K562 (cell line): ENCODE measurements around the gene IGF2R. TPM values are rescaled to one million over a fixed set of nuclear protein-coding genes. Genes with fewer than 3 reads are reported as not detected.

ENCODE experiments used
- ATAC-seq: fragments of 200-7000 bp; cut with Tn5 transposase; 3 replicates; pipeline ENCODE4 v1.9.1; 2020; ENCODE audit warnings: moderate library complexity
- BruUV-seq: library from RNA; stranded (reverse); fragments of 400-500 nt; replicated peaks from 2 replicates; lab custom pipeline; 2021; lab: Mats Ljungman, UMichigan
- CTCF ChIA-PET: fragments of 300-600 bp; formaldehyde crosslinking; extraction: SDS; loops from one replicate; lab custom pipeline; 2021; ENCODE audit warnings: low intra/inter-chr PET ratio; lab: Yijun Ruan, JAX
- POLR2A ChIA-PET: fragments of 300-600, 350-650 bp; sonication (Branson Sonifier 250); formaldehyde crosslinking; extraction: SDS; loops from one replicate; lab custom pipeline; 2021; ENCODE audit warnings: antibody characterized with exemption, inconsistent platforms; lab: Yijun Ruan, JAX
- DNase-seq, 4 experiments: peaks; one replicate each; pipeline versions ENCODE4 v3.0.0 to v3.0.0-alpha.2; 2011 to 2018; ENCODE audit warnings: low spot score in 3 of 4, mixed read lengths in 3 of 4; ENCODE audit errors: extremely low read depth in 1 of 4
- FAIRE-seq: peaks from 2 replicates; lab custom pipeline; 2011; peaks lifted over from hg19 to GRCh38; lab: Jason Lieb, UNC
- H2AFZ ChIP-seq: 2 replicates; pipeline ENCODE4 v1.6.0; 2011; ENCODE audit warnings: low read depth, low read length, control low read depth, inconsistent platforms
- H3K27ac ChIP-seq: fragments of 200-600 bp; 3 replicates; pipeline ENCODE4 v1.8.0; 2011; ENCODE audit warnings: low read depth, mild to moderate bottlenecking, control low read depth, inconsistent platforms, low read length, moderate library complexity, mixed read lengths; ENCODE audit errors: extremely low read depth
- H3K27me3 ChIP-seq, 2 experiments: fragments of 300-600 bp in 1 of 2; 2 replicates in 1 of 2; 3 replicates in 1 of 2; pipeline versions ENCODE4 v1.6.0 to v1.8.0; 2011; ENCODE audit warnings: inconsistent platforms in 2 of 2, low read length in 2 of 2, mild to moderate bottlenecking in 1 of 2, mixed read lengths in 1 of 2, moderate library complexity in 1 of 2; ENCODE audit not compliant: control insufficient read depth in 2 of 2, insufficient read depth in 2 of 2
- H3K36me3 ChIP-seq: fragments of 300-600 bp; 3 replicates; pipeline ENCODE4 v1.8.0; 2011; ENCODE audit warnings: mild to moderate bottlenecking, low read length, inconsistent platforms; ENCODE audit not compliant: control insufficient read depth, insufficient read depth
- H3K4me1 ChIP-seq, 2 experiments: fragments of 200-600 bp in 1 of 2; replicated peaks in 1 of 2; 2 replicates in 1 of 2; 3 replicates in 1 of 2; pipeline versions ENCODE4 v1.5.1 to v1.8.0; 2011; ENCODE audit warnings: inconsistent platforms in 2 of 2, low read length in 2 of 2, mild to moderate bottlenecking in 1 of 2, mixed read lengths in 1 of 2, moderate library complexity in 1 of 2; ENCODE audit not compliant: control insufficient read depth in 2 of 2, insufficient read depth in 2 of 2
- H3K4me2 ChIP-seq: 2 replicates; pipeline ENCODE4 v1.6.1; 2011; ENCODE audit warnings: low read length, control low read depth, inconsistent platforms, mixed read lengths; ENCODE audit not compliant: insufficient read depth
- H3K4me3 ChIP-seq: fragments of 200-600 bp; sonication (generic), shearing (Covaris generic); 2 replicates; pipeline ENCODE4 v1.5.1; 2016; ENCODE audit warnings: control low read depth, inconsistent platforms
- H3K79me2 ChIP-seq: fragments of 200-600 bp; 3 replicates; pipeline ENCODE4 v1.8.0; 2011; ENCODE audit warnings: low read length, inconsistent platforms; ENCODE audit not compliant: control insufficient read depth, insufficient read depth
- H3K9ac ChIP-seq, 2 experiments: 2 replicates each; pipeline versions ENCODE4 v1.6.0 to v1.6.1; 2011; ENCODE audit warnings: low read depth in 2 of 2, low read length in 2 of 2, control low read depth in 1 of 2, inconsistent platforms in 1 of 2, mild to moderate bottlenecking in 1 of 2, mixed read lengths in 1 of 2; ENCODE audit not compliant: insufficient read depth in 1 of 2
- H3K9me1 ChIP-seq: one replicate; pipeline ENCODE4 v1.6.0; 2011; ENCODE audit warnings: inconsistent platforms, mild to moderate bottlenecking, low read length, moderate library complexity; ENCODE audit not compliant: control insufficient read depth, insufficient read depth
- H3K9me3 ChIP-seq: replicated peaks from 2 replicates; pipeline ENCODE4 v1.5.1; 2011; ENCODE audit warnings: low read depth, low read length, inconsistent platforms; ENCODE audit not compliant: control insufficient read depth, insufficient read depth
- H4K20me1 ChIP-seq: replicated peaks from 2 replicates; pipeline ENCODE4 v1.6.1; 2011; ENCODE audit warnings: low read length, inconsistent platforms, mixed read lengths; ENCODE audit not compliant: control insufficient read depth, insufficient read depth
- CGGBP1 ChIP-seq: fragments of 250-450 bp; sonication (Bioruptor Pico); IDR thresholded peaks from 2 replicates; pipeline ENCODE4 v1.9.0; 2021; ENCODE audit warnings: mild to moderate bottlenecking
- RCOR1 ChIP-seq, 2 experiments: IDR thresholded peaks; 2 replicates each; pipeline ENCODE4 v1.6.1; 2012; ENCODE audit warnings: low read depth in 2 of 2, low read length in 2 of 2, borderline replicate concordance in 1 of 2, improper control_type of control experiment in 1 of 2
- SIN3A ChIP-seq, 2 experiments: fragments of 150-350 bp in 1 of 2; IDR thresholded peaks; 2 replicates each; pipeline ENCODE4 v1.6.1; 2011 to 2016; ENCODE audit warnings: borderline replicate concordance in 2 of 2, low read depth in 2 of 2, low read length in 2 of 2, mild to moderate bottlenecking in 2 of 2, moderate library complexity in 2 of 2; ENCODE audit not compliant: control insufficient read depth in 1 of 2
- WGBS: fragments of 100-300 bp; shearing (Covaris generic); methylation state at CpG from one replicate; pipeline ENCODE4 v1.1.6; 2016; ENCODE audit warnings: low coverage, mixed read lengths; ENCODE audit not compliant: insufficient coverage; ENCODE audit errors: missing lambda C conversion rate; 5-methylcytosine and 5-hydroxymethylcytosine counted together
- in situ Hi-C: fragments of 300-500 bp; cut with MboI; formaldehyde crosslinking; loops from 4 replicates; pipeline ENCODE4 v1.15.0; 2018; ENCODE audit warnings: inconsistent platforms, mixed read lengths
- intact Hi-C: fragments of 100-400 bp; cut with micrococcal nuclease; formaldehyde crosslinking; loops from 2 replicates; pipeline ENCODE4 v1.14.2; 2022
- polyA plus RNA-seq, 8 experiments: library from polyadenylated mRNA; depleted of rRNA in 4 of 8; stranded (reverse) in 5 of 8; unstranded in 3 of 8; fragments of >200 nt; fragmentation: Nextera tagmentation in 2 of 8; fragmentation: Illumina TruSeq in 1 of 8; extraction: Ambion mirVana in 2 of 8; extraction: Trizol in 1 of 8; gene quantifications; 2 replicates each; pipeline versions ENCODE4 v1.2.1 to v1.2.3, GENCODE V29; 2011 to 2014; ENCODE audit warnings: inconsistent platforms in 1 of 8, missing spikeins in 1 of 8
- total RNA-seq, 7 experiments: library from RNA; depleted of rRNA in 6 of 7; stranded (reverse); fragments of >200 nt in 6 of 7; fragmentation: Illumina TruSeq in 2 of 7; extraction: Trizol in 2 of 7; gene quantifications; 2 replicates each; pipeline versions ENCODE4 v1.2.1 to v1.2.3, GENCODE V29; 2011 to 2021; ENCODE audit warnings: low replicate concordance in 1 of 7
- TF ChIP-seq, protein P1 (sequence below): fragments of 450-650 bp; IDR thresholded peaks from 2 replicates; pipeline ENCODE4 v1.6.1; 2016; ENCODE audit warnings: antibody characterized with exemption

Gene IGF2R
- total and polyA plus RNA-seq, 9 of the 15 experiments (the other 6 are each of a cell fraction or from before 2014, with no cell fraction given), result 3.5 to 92.3 (median 34.5) TPM

DNA sequence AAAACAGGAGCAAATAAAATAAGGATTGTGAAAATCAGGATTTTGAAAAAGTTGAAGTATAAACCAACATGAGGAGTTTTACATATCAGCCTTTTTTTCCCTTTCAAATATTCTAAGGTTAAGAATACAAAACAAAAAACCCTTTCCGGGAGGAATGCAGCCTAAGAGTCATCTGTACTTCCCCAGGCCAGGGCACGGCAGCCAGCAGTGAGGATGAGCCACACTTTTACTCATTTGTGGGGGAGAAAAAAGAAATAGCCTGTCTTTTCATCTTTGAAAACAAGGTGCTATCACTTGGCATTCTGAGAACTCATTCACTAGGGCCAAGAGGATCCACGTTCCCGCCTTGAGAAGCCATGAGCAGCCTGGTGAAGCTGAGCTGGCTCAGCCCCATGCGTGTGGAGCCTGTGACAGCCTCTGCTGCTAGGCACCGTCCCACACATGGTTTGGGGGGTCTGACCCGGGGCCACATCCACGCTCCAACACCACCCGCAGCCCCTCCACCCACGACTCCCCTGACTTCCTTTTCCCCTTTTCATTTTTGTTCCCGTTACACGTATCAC, 164.0 kb downstream of the IGF2R start:
- Histone ChIP-seq H4K20me1 (0 out of 2 replicates have a peak, but pooled peaks cover 11% of the 10 kb centered on the region), H3K9me3 (no peaks in the 10 kb centered on the region), H3K4me2 (no peak overlapping the region), H3K4me3 (no peak overlapping the region), H3K27me3 (peaks cover 57 to 86% of the 10 kb centered on the region in 2 experiments), H3K9me1 (no peaks in the 10 kb centered on the region), H3K4me1 (peaks cover 0 to 13% of the 10 kb centered on the region in 2 experiments; a peak in 1 of 5 replicates), H3K9ac (no peak overlapping the region)
- in situ Hi-C loops (no loop called here), intact Hi-C loops (no loop called here)
- CTCF ChIA-PET, result no interaction called here
- ATAC-seq (no peak), DNase-seq (peak in 1 of 4 experiments; percentile 8)
- TF ChIP-seq SIN3A (IDR thresholded peaks at IDR 0.05; ENCODE audit: borderline replicate concordance in 2 of 2, control insufficient read depth in 1 of 2, low read depth in 2 of 2, low read length in 2 of 2) (no peak), RCOR1 (IDR thresholded peaks at IDR 0.05; ENCODE audit: borderline replicate concordance in 1 of 2, low read depth in 2 of 2, low read length in 2 of 2) (no peak), CGGBP1 (no peak)
- TF ChIP-seq, protein P1, sequence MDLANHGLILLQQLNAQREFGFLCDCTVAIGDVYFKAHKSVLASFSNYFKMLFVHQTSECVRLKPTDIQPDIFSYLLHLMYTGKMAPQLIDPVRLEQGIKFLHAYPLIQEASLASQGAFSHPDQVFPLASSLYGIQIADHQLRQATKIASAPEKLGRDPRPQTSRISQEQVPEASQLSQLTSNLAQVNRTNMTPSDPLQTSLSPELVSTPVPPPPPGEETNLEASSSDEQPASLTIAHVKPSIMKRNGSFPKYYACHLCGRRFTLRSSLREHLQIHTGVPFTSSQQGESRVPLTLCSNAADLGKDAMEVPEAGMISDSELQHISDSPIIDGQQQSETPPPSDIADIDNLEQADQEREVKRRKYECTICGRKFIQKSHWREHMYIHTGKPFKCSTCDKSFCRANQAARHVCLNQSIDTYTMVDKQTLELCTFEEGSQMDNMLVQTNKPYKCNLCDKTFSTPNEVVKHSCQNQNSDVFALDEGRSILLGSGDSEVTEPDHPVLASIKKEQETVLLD, result no peak
- TF ChIP-seq, all 486 proteins: peak for 0
- no TSS peak for BruUV-seq
- Histone ChIP-seq H3K36me3 (no peaks in the 10 kb centered on the region), H3K27ac (no peak overlapping the region), H3K79me2 (no peaks in the 10 kb centered on the region), H2AFZ (no peak overlapping the region)
- 4% methylated on average over 12 of the region's 12 CpGs for WGBS
- no peak for FAIRE-seq
- POLR2A ChIA-PET, result no interaction called here
